Activated CD8-positive, alpha-beta memory T cell treated with anti-CD3 and anti-CD28 coated beads, Interleukin-2, amount 50 U/mL, for 4 hours (primary cell): ENCODE data around the gene BTBD18.
A peak's percentile ranks its signal among the peaks of the same experiment; 100 is the strongest.

Source experiments
- DNase-seq: peaks from one replicate; pipeline ENCODE4 v3.0.0-alpha.2; 2020

The BTBD18 gene, protein sequence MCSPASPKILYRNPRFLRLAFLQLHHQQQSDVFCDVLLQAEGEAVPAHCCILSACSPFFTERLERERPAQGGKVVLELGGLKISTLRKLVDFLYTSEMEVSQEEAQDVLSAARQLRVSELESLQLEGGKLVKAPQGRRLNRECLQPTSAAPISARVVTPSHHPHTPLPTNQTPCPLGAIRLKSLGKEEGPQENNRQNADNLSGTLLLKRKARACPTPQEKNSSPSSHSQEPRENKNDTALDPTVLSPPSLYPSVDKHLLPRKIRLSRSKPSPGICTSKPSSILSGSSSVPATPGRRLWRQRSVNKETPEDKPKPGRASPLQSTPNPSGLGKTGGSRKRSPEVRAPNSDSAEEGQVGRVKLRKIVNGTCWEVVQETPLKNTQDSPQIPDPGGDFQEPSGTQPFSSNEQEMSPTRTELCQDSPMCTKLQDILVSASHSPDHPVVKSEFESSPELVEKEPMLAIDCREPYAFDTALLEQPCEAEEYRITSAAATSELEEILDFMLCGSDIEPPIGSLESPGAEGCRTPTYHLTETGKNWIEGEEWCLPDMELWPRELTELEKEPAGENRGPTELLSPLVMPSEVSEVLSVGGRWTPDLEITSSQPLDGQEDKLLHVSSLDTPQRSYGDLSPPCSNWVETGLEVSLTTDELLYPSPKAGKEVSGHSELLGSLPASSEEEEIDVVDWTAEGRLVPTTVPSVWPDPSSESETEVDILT

GRCh38 chr11:57751676-57752253 lies at the start of gene BTBD18:
Gene BTBD18 (minus strand): TSS chr11:57751819. CDS start chr11:57751188, 631 bp downstream.
- no peak for DNase-seq

DNA sequence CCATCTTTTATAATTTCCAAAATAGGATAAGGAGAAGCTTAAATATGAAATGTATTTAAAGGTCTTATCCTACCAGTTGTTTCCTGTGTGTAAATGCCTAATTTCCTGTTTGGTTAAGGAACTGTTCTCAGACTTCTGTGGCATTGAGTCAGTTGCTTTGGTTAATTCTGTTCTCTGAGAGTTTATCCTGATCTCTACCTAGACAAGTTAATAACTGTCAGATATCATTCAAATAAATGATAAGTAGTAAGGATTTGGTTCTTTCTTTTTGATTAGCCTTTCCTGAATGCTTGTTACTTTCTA lies 49.5 kb upstream of the BTBD18 start:
- no peak for DNase-seq

- no peak for DNase-seq
These were observed 49.0 kb upstream of the BTBD18 start for GRCh38 chr11:57800444-57801182.

DNA sequence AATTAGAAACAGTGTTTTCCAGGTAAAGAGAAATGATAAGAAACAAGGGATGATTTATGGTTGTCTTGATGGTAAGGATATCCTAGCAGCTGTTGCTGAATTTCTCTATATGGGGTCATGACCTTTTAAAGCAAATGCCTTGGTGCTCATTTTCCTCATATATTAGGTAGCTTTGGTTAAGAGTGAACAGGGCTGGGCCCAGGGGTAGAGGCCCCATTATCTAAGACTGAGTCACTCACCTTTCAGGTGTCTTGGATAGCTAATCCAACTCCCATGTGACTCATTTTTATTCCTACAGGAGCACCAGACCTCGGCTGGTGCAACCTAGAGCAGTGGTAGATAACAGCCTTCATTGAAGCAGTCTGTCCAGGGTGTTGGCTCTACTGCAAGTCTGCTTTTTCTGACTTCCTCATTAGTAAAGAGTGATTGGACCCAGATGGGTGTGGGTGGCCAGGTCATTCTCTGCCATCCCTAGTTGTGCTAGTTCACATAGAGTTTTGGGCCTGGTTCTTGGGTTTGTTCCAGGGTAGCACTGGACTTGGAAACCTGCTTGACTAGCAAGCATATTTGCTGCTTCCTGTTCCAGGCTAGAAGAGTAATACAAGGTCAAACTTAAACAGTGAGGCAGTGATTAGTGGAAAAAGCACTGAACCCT lies 47.4 kb upstream of the BTBD18 start:
- DNase-seq = no peak

- no peak for DNase-seq
These were observed 41.9 kb upstream of the BTBD18 start for GRCh38 chr11:57793351-57794115.

DNA sequence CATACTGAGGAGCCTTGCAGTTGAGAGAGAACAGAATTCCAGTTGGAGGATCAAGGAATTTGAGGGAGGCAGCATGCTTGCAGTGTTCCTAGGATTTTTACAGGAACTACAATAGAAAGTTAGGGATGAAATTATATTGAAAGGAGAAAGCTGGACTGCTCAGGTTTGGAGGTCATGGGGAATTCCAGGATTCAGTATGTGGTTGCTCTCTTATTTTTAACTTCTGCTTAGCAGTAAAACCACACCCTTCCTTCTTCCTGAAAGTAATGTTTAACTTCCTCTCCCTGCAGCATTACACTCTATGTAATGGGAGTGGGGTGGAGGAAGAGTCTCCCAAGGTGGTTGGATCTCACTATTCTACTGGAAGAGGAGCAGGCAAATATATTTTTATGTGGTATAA lies 41.3 kb upstream of the BTBD18 start:
- DNase-seq = no peak

DNA sequence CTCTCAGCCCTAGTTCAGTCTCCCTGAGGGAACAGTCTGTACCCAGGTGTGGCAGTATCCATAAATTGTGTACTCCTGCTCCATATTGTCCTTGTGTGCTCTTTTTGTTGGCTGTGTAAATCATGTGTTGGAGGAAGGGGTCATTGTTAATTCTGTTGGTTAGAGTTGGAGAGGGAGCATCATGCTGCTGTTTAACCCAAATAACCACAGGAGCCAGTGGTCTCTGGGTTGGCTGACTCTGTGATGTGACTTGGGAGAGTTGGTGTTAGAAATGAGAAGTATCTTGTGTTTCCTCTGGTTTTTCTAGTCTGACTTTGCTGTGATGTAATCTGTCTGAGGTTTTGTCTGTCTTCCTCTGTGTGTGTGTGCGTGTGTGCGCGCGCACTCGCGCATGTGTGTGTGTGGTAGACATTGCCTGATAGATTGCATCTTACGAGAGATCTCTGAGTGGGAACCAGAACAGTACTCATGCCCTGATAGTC lies 40.5 kb upstream of the BTBD18 start:
- peak; percentile 83 for DNase-seq

GRCh38 chr11:57791321-57792059 lies 39.9 kb upstream of the BTBD18 start:
- DNase-seq = peak; percentile 26

GRCh38 chr11:57788703-57789088 lies 37.1 kb upstream of the BTBD18 start:
- no peak for DNase-seq

- no peak for DNase-seq
These were observed 36.5 kb upstream of the BTBD18 start for GRCh38 chr11:57787920-57788702.

DNA sequence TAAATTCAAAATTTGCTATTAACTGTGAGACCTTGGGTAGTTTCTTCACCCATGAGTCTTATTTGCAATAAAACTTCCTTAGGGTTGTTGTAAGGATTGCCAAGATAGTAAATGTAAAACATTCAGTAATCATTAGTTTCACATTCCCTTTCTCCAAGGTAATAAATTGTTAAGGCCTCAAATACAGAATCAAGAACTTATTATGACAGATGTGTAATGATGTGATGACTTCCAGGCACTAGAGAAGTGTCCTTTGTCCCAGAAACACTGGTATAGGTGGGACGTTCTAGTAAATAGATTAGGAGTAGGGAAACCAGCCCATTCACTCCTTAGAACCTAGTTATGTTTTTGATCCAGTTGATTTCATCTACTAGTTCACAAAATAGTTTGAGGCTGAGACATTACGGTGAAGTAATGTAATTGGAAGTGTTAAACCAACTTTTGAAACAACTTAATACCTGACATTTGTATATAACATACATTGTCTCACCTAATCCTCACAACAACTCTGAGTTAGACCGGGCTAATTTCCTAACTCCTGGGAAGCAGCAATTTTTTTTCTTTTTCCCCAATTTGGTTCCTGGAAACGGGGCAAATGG lies 35.5 kb upstream of the BTBD18 start:
- no peak for DNase-seq

GRCh38 chr11:57786436-57786835 lies 34.8 kb upstream of the BTBD18 start:
- DNase-seq = no peak

DNA sequence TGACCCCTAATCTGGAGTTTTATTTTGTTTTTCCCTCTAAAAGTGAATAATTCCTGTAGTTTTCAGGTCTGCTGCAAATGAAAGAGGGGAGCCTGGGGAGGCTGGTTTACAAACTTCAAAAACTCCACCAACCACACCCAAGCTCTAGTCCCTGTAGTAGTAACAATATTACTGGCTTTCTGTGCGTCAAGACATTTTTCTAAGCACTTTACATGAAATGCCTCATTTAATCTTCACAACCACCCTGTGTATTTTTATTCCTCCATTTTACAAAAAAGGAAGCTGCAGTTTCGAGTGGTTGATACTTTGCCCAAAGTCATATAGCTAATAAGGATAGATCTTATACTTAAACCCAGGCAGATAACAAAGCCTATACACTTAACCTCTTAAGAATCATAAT lies 33.5 kb upstream of the BTBD18 start:
- DNase-seq = no peak

GRCh38 chr11:57781529-57781943 lies 29.9 kb upstream of the BTBD18 start:
- DNase-seq = no peak

DNA sequence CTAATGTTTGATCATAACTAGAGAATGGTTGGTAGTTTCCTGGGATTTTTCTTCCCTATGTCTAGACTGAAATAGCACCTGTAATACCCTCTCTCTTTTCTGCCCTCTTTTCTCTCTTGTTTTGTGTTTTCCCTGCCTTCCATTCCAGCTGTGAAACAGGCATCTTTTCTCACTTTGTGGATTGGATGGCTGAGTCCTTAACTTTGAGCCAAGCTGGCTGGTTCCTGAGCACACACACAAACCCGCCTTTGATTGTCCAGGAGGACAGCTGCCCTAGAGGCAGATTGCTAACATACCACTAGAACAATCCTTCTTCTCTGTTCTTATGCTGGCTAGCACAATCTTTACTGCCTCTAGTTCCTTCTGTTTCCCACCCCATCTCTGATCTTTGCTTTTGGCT lies 27.7 kb upstream of the BTBD18 start:
- no peak for DNase-seq

- DNase-seq = no peak
These were observed 26.9 kb upstream of the BTBD18 start for GRCh38 chr11:57778318-57779037.

GRCh38 chr11:57777969-57778317 lies 26.3 kb upstream of the BTBD18 start:
- DNase-seq = no peak

- no peak for DNase-seq
These were observed 25.1 kb upstream of the BTBD18 start for GRCh38 chr11:57776577-57777210.

- no peak for DNase-seq
These were observed 24.5 kb upstream of the BTBD18 start for GRCh38 chr11:57776031-57776521.
